ENCODE data around the gene KRTAP10-1.
A peak's percentile ranks its signal among the peaks of the same experiment; 100 is the strongest.

DNA sequence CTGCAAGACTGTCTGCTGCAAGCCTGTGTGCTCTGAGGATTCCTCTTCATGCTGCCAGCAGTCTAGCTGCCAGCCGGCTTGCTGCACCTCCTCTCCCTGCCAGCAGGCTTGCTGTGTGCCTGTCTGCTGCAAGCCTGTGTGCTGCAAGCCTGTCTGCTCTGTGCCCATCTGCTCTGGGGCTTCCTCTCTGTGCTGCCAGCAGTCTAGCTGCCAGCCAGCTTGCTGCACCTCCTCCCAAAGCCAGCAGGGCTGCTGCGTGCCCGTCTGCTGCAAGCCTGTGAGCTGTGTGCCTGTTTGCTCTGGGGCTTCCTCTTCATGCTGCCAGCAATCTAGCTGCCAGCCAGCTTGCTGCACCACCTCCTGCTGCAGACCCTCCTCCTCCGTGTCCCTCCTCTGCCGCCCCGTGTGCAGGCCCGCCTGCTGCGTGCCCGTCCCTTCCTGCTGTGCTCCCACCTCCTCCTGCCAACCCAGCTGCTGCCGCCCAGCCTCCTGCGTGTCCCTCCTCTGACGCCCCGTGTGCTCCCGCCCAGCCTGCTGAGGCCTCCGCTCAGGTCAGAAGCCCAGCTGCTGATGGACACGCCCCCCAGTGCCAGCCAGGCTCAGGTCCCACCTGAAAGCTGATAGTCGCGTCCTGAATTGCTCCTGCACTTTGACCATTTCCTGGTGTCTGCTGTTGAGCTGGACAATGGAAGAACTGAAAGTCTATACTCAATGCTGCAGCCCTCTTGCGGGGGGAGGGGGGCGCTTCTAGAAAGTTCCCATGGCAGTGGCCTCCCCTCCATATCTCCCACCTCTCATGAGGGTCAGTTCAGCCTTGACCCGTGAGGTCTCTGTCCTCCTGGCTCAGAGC is 34.7 kb upstream of the KRTAP10-1 start:
- TF ChIP-seq, protein P1, sequence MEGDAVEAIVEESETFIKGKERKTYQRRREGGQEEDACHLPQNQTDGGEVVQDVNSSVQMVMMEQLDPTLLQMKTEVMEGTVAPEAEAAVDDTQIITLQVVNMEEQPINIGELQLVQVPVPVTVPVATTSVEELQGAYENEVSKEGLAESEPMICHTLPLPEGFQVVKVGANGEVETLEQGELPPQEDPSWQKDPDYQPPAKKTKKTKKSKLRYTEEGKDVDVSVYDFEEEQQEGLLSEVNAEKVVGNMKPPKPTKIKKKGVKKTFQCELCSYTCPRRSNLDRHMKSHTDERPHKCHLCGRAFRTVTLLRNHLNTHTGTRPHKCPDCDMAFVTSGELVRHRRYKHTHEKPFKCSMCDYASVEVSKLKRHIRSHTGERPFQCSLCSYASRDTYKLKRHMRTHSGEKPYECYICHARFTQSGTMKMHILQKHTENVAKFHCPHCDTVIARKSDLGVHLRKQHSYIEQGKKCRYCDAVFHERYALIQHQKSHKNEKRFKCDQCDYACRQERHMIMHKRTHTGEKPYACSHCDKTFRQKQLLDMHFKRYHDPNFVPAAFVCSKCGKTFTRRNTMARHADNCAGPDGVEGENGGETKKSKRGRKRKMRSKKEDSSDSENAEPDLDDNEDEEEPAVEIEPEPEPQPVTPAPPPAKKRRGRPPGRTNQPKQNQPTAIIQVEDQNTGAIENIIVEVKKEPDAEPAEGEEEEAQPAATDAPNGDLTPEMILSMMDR (optimal IDR thresholded peaks at IDR 0.05 in 1 of 3, IDR thresholded peaks at IDR 0.05 in 1 of 3, conservative IDR thresholded peaks at IDR 0.05 in 1 of 3; ENCODE audit: extremely low read depth in 1 of 3, insufficient read depth in 2 of 3, low read length in 3 of 3): peak in 2 of 3 experiments; percentile 1 to 54
- no peak for TF ChIP-seq EZH2 (IDR thresholded peaks at IDR 0.05; ENCODE audit: low read length)
